Activated B cell treated with CpG ODN at 0.5 μM for 24 hours (primary cell): ENCODE results near the gene EVL. TPM values are rescaled to one million over a fixed set of nuclear protein-coding genes. Genes with fewer than 3 reads are reported as not detected.
"Not testable (repeated sequence)": the region's sequence is repeated elsewhere in the genome, so short reads cannot be mapped to it uniquely, and the experiment has no call there.

Experiments
- ATAC-seq: fragments of 200-7000 bp; cut with Tn5 transposase; one replicate; pipeline ENCODE4 v1.10.0; 2021; ENCODE audit warnings: low read depth, mild to moderate bottlenecking, moderate library complexity
- CTCF ChIA-PET: fragments of 350-600 bp; sonication (Branson Sonifier 250); formaldehyde crosslinking; loops from one replicate; lab custom pipeline; 2021; ENCODE audit warnings: antibody characterized with exemption; lab: Charles Lee
- POLR2A ChIA-PET: fragments of 350-600 bp; sonication (Branson Sonifier 250); formaldehyde crosslinking; loops from one replicate; lab custom pipeline; 2021; ENCODE audit warnings: antibody characterized with exemption; lab: Charles Lee
- DNase-seq: peaks from one replicate; pipeline ENCODE4 v3.0.0; 2022
- H3K27ac Mint-ChIP-seq: one replicate; pipeline ENCODE4 v1.8.0; 2020; ENCODE audit warnings: mixed read lengths
- H3K27me3 Mint-ChIP-seq: one replicate; pipeline ENCODE4 v1.8.0; 2021; ENCODE audit warnings: mixed read lengths
- H3K36me3 Mint-ChIP-seq: one replicate; pipeline ENCODE4 v1.8.0; 2021; ENCODE audit warnings: low read depth, mixed read lengths
- H3K4me1 Mint-ChIP-seq: one replicate; pipeline ENCODE4 v1.8.0; 2021; ENCODE audit warnings: mixed read lengths
- H3K4me3 Mint-ChIP-seq: one replicate; pipeline ENCODE4 v1.8.0; 2020; ENCODE audit warnings: mild to moderate bottlenecking, mixed read lengths
- H3K9me3 Mint-ChIP-seq: one replicate; pipeline ENCODE4 v1.8.0; 2020; ENCODE audit warnings: mixed read lengths
- intact Hi-C: fragments of 100-400 bp; cut with micrococcal nuclease; formaldehyde crosslinking; loops from one replicate; pipeline ENCODE4 v1.15.1; 2024
- total RNA-seq: library from RNA; stranded (reverse); gene quantifications from 2 replicates; pipeline ENCODE4 v1.2.3, GENCODE V29; 2022
- TF ChIP-seq, protein P1 (sequence below): fragments of 200-600 bp; IDR thresholded peaks from one replicate; pipeline ENCODE4 v1.8.0; 2022; ENCODE audit warnings: antibody characterized with exemption, mild to moderate bottlenecking

EVL gene
- total RNA-seq, 1 donor from 2014 or later, result 272 TPM

DNA sequence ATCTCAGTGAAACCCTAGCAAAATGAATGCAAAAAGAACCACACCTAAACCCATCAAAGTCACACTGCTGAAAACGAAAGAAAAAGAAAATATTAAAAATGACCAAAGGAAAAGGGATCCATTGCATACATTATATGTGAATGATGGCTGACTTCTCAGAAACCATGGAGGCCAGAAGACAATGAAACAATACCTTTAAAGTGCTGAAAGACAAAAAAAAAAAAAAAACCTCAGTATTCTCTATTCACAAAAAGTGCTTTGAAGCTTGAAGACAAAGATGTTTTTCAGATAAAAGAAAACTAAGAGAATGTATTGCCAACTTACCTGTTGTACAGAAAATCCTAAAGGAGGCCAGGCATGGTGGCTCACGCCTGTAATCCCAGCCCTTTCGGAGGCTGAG is 4.5 kb upstream of the EVL start:
- no peak overlapping the region for H3K4me3 Mint-ChIP-seq
- H3K27me3 Mint-ChIP-seq, result no peaks in the 10 kb centered on the region
- H3K36me3 Mint-ChIP-seq, result no peaks in the 10 kb centered on the region
- CTCF ChIA-PET, result interaction anchor here (2.4 kb wide), 1 partner anchor 132 kb away, joined by 12 read pairs; no protein-coding TSS in a partner anchor
- POLR2A ChIA-PET, result interaction anchor here (0.8 to 2.2 kb wide), 3 partner anchors 11 to 132 kb away, joined by 3 to 9 read pairs (median 7); no protein-coding TSS in a partner anchor
- H3K4me1 Mint-ChIP-seq, result peaks cover 65% of the 10 kb centered on the region
- H3K27ac Mint-ChIP-seq, result peak overlapping the region; percentile 35
- DNase-seq (no peak), ATAC-seq (no peak)
- no peaks in the 10 kb centered on the region for H3K9me3 Mint-ChIP-seq
- TF ChIP-seq, protein P1, sequence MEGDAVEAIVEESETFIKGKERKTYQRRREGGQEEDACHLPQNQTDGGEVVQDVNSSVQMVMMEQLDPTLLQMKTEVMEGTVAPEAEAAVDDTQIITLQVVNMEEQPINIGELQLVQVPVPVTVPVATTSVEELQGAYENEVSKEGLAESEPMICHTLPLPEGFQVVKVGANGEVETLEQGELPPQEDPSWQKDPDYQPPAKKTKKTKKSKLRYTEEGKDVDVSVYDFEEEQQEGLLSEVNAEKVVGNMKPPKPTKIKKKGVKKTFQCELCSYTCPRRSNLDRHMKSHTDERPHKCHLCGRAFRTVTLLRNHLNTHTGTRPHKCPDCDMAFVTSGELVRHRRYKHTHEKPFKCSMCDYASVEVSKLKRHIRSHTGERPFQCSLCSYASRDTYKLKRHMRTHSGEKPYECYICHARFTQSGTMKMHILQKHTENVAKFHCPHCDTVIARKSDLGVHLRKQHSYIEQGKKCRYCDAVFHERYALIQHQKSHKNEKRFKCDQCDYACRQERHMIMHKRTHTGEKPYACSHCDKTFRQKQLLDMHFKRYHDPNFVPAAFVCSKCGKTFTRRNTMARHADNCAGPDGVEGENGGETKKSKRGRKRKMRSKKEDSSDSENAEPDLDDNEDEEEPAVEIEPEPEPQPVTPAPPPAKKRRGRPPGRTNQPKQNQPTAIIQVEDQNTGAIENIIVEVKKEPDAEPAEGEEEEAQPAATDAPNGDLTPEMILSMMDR, result no peak
- intact Hi-C loops, result no loop called here

DNA sequence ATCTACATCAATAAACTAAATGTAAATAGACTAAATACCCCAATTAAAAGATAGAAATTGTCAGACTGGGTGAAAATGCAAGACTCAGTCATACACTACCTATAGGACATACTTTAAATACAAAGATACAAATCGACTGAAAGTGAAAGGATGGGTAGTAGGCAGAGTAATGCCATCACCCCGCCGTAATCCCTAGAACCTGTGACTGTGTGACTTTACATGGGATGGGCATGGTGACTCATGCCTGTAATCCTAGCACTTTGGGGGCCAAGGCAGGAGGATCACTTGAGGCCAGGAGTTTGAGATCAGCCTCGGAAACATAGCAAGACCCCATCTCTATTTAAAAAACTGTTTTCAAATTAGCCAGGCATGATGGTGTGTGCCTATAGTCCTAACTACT is 2.6 kb upstream of the EVL start:
- intact Hi-C loops, result no loop called here

DNA sequence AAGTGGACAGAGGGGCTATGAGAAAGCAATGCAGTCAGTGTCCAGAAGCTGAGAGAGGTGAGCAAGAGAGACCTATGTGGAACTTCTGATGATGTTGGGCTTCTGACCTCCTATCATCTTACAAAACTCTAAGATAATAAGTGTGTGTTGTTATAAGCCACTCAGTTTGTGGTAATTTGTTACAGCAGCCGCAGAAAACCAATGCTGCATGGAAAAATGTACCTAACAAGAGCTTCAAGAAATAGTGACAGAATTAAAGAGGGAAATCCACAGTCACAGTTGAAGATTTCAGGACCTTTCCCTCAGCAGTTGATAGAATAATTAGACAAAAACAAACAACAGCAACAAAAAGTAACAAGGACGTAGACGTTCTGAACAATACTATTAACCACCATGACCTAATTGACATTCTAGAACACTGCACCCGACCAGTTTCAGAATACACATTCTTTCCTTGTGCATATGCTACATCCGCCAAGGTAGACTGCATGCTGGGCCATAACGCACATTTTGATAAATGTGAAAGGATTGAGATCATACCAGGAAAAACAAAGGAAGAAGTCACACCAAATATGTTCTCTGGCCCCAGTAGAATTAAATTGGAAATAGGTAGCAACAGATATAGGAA is 1.8 kb upstream of the EVL start:
- ATAC-seq (no peak), DNase-seq (no peak)
- Mint-ChIP-seq H3K27me3 (no peaks in the 10 kb centered on the region), H3K36me3 (peaks cover 14% of the 10 kb centered on the region), H3K4me1 (peaks cover 83% of the 10 kb centered on the region), H3K4me3 (no peak overlapping the region), H3K27ac (peak overlapping the region; percentile 98), H3K9me3 (no peaks in the 10 kb centered on the region)
- intact Hi-C loops, result no loop called here
- CTCF ChIA-PET, result no interaction called here
- TF ChIP-seq, protein P1, result no peak
- POLR2A ChIA-PET, result no interaction called here

More for the DNA sequence above, 2.6 kb upstream of the EVL start:
- H3K4me1 Mint-ChIP-seq, result peaks cover 77% of the 10 kb centered on the region
- TF ChIP-seq, protein P1, result no peak
- peak overlapping the region; percentile 44 for H3K4me3 Mint-ChIP-seq
- H3K9me3 Mint-ChIP-seq, result no peaks in the 10 kb centered on the region
- H3K27me3 Mint-ChIP-seq, result no peaks in the 10 kb centered on the region
- ATAC-seq (no peak), DNase-seq (no peak)
- ChIA-PET CTCF (interaction anchor here (0.8 to 2.4 kb wide), 3 partner anchors 9 to 130 kb away, joined by 4 to 12 read pairs (median 7); no protein-coding TSS in a partner anchor), POLR2A (interaction anchor here (0.7 to 2.2 kb wide), 4 partner anchors 9 to 130 kb away, joined by 3 to 9 read pairs (median 6); no protein-coding TSS in a partner anchor)
- H3K36me3 Mint-ChIP-seq, result peaks cover 7% of the 10 kb centered on the region
- peak overlapping the region; percentile 98 for H3K27ac Mint-ChIP-seq

DNA sequence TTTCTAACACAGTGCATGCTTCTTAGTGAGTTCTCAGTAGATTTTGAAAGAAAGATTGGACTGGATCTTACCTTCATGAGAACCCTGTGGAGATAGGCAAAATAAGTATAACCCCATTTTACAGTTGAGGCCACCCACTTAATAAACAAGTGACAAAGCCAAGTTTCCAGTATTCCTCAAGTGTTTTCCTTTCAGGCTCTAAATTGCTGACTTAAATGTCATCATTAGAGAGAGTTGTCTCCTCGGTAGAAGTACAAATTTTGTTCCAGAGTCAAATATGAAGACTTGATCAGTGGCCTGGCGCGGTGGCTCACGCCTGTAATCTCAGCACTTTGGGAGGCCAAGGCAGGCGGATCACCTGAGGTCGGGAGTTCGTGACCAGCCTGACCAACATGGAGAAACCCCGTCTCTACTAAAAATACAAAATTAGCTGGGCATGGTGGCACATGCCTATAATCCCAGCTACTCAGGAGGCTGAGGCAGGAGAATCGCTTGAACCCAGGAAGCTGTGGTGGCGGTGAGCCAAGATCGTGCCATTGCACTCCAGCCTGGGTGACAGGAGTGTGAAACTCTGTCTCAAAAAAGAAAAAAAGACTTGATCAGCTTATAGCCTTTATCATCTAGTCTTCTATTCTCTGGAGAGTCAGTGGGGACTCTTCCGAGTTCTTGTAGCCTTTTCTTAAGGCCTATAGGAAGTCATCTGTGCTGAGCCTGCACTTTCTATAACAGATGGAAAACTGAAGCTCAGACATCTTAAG is 708 bp upstream of the EVL start:
- intact Hi-C loops, result loop anchor here (1.0 to 5.0 kb wide), 9 partner anchors 7 to 462 kb away; partner anchors contain the start of genes CCDC85C, CYP46A1, DEGS2 and SLC25A29
- DNase-seq, H3K27me3 Mint-ChIP-seq, H3K9me3 Mint-ChIP-seq: not testable (repeated sequence)
- Mint-ChIP-seq H3K4me3 (peak overlapping the region; percentile 94), H3K36me3 (peaks cover 18% of the 10 kb centered on the region), H3K4me1 (peaks cover 83% of the 10 kb centered on the region), H3K27ac (peak overlapping the region; percentile 98)
- POLR2A ChIA-PET, result interaction anchor here (0.6 to 3.5 kb wide), 16 partner anchors 9 to 310 kb away, joined by 3 to 56 read pairs (median 4); partner anchors contain the start of gene DEGS2
- ATAC-seq, result peak; percentile 36
- CTCF ChIA-PET, result interaction anchor here (0.7 to 4.0 kb wide), 6 partner anchors 11 to 82 kb away, joined by 3 to 22 read pairs (median 5); no protein-coding TSS in a partner anchor

DNA sequence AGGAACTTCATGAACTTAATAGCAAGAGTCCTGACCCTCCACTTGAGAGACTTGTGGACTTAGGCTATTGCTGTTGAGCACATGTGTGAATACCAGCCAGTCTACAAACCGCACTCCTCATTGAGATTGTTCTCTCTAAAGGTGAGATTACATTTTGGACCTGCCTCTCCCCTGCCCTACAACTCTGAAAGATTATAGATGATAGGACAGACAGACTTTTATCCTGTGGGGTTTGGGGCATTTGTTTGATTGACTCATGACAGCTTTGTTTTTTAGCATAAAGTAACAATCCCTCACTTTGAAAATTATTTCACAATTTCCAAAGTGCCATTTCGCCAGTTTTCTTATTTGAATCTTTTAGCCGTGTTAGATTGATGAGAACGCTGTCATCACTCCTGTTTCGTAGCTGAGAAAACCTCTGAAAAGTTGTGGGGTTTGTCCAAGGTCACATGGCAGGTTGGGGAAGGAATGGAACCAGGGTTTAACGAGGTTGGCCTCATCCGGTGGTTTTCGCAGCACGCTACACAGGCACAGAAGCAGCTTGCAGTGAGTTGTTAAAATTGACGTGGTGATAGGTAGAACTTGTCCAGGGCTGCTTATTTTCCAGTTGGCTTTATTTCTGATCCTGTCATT is 836 bp downstream of the EVL start:
- ChIA-PET POLR2A (interaction anchor here (0.6 to 3.5 kb wide), 16 partner anchors 8 to 1759 kb away, joined by 3 to 56 read pairs (median 6); a partner anchor contains a TSS), CTCF (interaction anchor here (1.1 to 5.1 kb wide), 6 partner anchors 9 to 127 kb away, joined by 4 to 22 read pairs (median 10); no protein-coding TSS in a partner anchor)
- ATAC-seq, result peak; percentile 20
- Mint-ChIP-seq H3K4me3 (peak overlapping the region; percentile 94), H3K9me3 (no peaks in the 10 kb centered on the region), H3K36me3 (peaks cover 28% of the 10 kb centered on the region), H3K27me3 (no peaks in the 10 kb centered on the region), H3K4me1 (peaks cover 90% of the 10 kb centered on the region), H3K27ac (peak overlapping the region; percentile 98)
- peak; percentile 41 for DNase-seq
- TF ChIP-seq, protein P1, result no peak
- intact Hi-C loops, result loop anchor here (1.0 to 5.0 kb wide), 9 partner anchors 7 to 464 kb away; partner anchors contain the start of genes CCDC85C, CYP46A1, DEGS2 and SLC25A29
